ENCODE data around the gene LRR1. TPM values are rescaled to one million over a fixed set of nuclear protein-coding genes. Genes with fewer than 3 reads are reported as not detected.

The LRR1 gene
- total and polyA plus RNA-seq, 9 of the 15 experiments (the other 6 are each of a cell fraction or from before 2014, with no cell fraction given), result 26.5 to 58.1 (median 31.8) TPM

GRCh38 chr14:49586673-49587460 is 11.9 kb upstream of the LRR1 start (continued):
- TF ChIP-seq CHD1 (IDR thresholded peaks at IDR 0.05; ENCODE audit: low read length), result no peak
- TF ChIP-seq ZNF444 (CRISPR knock-in tag; IDR thresholded peaks at IDR 0.05), result no peak
- TF ChIP-seq SETDB1 (IDR thresholded peaks at IDR 0.05; ENCODE audit: low read length), result no peak
- TF ChIP-seq MNT (conservative IDR thresholded peaks at IDR 0.05), result no peak; a peak in 1 of 4 replicates
- no peak for TF ChIP-seq RBM14 (IDR thresholded peaks at IDR 0.05; ENCODE audit: borderline replicate concordance, insufficient read depth, low read depth, low read length)
- TF ChIP-seq PML (IDR thresholded peaks at IDR 0.05; ENCODE audit: low read length), result no peak
- peak; percentile 39; the same call in 1 of the 2 replicates for TF ChIP-seq TOE1 (IDR thresholded peaks at IDR 0.05; ENCODE audit: borderline replicate concordance)
- no peak for TF ChIP-seq TOE1 (CRISPR knock-in tag; IDR thresholded peaks at IDR 0.05; ENCODE audit: borderline replicate concordance, low read depth)
- no peak for TF ChIP-seq FOS (IDR thresholded peaks at IDR 0.05; ENCODE audit: extremely low read depth, insufficient read length)
- no peak for TF ChIP-seq JUN (IDR thresholded peaks at IDR 0.05; ENCODE audit: borderline replicate concordance, low read depth, low read length)
- no peak for TF ChIP-seq JUN (CRISPR knock-in tag; IDR thresholded peaks at IDR 0.05; ENCODE audit: borderline replicate concordance)
- TF ChIP-seq ZNF764 (CRISPR knock-in tag; IDR thresholded peaks at IDR 0.05; ENCODE audit: low read depth), result peak; percentile 78
- peak; percentile 79 for TF ChIP-seq BRD9 (IDR thresholded peaks at IDR 0.05; ENCODE audit: low read depth, partially characterized antibody)
- TF ChIP-seq, protein P1, sequence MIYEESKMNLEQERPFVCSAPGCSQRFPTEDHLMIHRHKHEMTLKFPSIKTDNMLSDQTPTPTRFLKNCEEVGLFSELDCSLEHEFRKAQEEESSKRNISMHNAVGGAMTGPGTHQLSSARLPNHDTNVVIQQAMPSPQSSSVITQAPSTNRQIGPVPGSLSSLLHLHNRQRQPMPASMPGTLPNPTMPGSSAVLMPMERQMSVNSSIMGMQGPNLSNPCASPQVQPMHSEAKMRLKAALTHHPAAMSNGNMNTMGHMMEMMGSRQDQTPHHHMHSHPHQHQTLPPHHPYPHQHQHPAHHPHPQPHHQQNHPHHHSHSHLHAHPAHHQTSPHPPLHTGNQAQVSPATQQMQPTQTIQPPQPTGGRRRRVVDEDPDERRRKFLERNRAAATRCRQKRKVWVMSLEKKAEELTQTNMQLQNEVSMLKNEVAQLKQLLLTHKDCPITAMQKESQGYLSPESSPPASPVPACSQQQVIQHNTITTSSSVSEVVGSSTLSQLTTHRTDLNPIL (CRISPR knock-in tag; IDR thresholded peaks at IDR 0.05), result no peak
- no peak for TF ChIP-seq HMG20B (CRISPR knock-in tag; IDR thresholded peaks at IDR 0.05)
- peak; percentile 44; the same call in 1 of the 2 replicates for TF ChIP-seq FOXM1 (IDR thresholded peaks at IDR 0.05; ENCODE audit: low read depth)
- no peak for TF ChIP-seq FOXM1 (CRISPR knock-in tag; IDR thresholded peaks at IDR 0.05; ENCODE audit: low read depth)
- no peak for TF ChIP-seq ZNF165 (CRISPR knock-in tag; IDR thresholded peaks at IDR 0.05; ENCODE audit: borderline replicate concordance)
- no peak for TF ChIP-seq HCFC1 (IDR thresholded peaks at IDR 0.05; ENCODE audit: low read depth, low read length)
- TF ChIP-seq ZFP1 (CRISPR knock-in tag; IDR thresholded peaks at IDR 0.05), result no peak

Measured in K562 (cell line).